SU-DHL-6 (cell line): ENCODE data around the gene PSAPL1.

Experiments
- EZH2phosphoT487 ChIP-seq: fragments of 200-600 bp; sonication (generic), shearing (Covaris generic); conservative IDR thresholded peaks from 2 replicates; pipeline ENCODE4 v1.6.1; 2018; ENCODE audit warnings: mild to moderate bottlenecking, antibody characterized with exemption, low read length, moderate library complexity, mixed read lengths
- TF ChIP-seq, protein P1 (sequence below): fragments of 200-600 bp; sonication (generic); IDR thresholded peaks from one replicate; pipeline ENCODE4 v1.5.1; 2017; ENCODE audit warnings: antibody characterized with exemption, mild to moderate bottlenecking, low read length, moderate library complexity; ENCODE audit not compliant: insufficient read depth, poor library complexity, severe bottlenecking

DNA sequence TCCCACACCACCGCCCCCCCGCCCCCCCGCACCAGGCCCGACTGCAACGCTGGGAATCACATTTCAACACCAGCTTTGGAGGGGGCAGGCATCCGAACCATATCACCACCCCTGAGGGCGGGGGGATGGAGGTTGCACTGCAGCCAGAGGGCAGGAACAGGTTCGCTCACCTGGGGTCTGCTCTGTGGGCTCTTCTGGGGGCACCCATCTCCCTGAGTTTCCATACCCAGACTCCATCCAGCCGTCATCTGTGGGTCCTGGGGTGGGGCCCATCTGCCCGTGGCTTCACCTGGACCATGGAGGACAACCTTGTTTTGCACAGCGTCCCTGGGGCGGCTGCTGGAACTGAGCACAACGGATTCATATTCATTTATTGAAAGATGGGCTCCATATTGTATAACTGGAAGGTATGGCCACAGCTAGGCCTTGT lies 6.9 kb downstream of the PSAPL1 start:
- TF ChIP-seq EZH2phosphoT487, result no peak
- TF ChIP-seq, protein P1, sequence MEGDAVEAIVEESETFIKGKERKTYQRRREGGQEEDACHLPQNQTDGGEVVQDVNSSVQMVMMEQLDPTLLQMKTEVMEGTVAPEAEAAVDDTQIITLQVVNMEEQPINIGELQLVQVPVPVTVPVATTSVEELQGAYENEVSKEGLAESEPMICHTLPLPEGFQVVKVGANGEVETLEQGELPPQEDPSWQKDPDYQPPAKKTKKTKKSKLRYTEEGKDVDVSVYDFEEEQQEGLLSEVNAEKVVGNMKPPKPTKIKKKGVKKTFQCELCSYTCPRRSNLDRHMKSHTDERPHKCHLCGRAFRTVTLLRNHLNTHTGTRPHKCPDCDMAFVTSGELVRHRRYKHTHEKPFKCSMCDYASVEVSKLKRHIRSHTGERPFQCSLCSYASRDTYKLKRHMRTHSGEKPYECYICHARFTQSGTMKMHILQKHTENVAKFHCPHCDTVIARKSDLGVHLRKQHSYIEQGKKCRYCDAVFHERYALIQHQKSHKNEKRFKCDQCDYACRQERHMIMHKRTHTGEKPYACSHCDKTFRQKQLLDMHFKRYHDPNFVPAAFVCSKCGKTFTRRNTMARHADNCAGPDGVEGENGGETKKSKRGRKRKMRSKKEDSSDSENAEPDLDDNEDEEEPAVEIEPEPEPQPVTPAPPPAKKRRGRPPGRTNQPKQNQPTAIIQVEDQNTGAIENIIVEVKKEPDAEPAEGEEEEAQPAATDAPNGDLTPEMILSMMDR, result no peak
